ENCODE measurements around the gene PPME1.

Gene PPME1

DNA sequence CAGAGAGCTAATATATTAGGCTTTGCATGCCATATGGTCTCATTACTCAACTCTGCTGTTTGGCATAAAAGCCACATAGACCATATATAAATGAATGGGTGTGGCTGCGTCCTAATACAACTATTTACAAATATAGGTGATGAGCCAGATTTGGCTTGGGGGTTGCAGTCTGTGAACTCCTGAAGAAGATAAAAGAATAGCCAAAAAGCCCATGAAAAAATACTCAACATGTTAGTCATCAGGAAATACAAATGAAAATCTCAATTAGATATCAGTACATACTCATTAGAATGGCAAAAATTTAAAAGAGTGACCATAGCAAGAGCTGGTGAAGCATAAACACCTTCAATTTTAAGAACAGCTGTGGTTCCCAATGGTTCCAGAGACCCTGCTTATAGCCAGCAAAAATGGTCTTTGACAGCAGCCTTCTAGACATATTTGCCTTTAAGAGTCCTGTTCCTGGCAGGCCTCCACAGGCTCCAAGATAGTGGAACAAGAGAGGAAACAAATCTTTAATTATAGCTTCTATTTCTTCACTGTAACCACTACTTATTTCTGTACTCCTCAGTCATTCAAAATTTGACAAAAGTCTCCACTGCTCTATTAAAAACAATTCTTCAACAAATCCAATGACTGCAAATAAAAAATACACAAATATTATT lies 16.3 kb upstream of the PPME1 start:
- ChIA-PET CTCF (interaction anchor here (1.0 to 1.2 kb wide), 2 partner anchors 8 to 15 kb away, joined by 3 read pairs; no protein-coding TSS in a partner anchor), POLR2A (no interaction called here)
- TF ChIP-seq, protein P1, sequence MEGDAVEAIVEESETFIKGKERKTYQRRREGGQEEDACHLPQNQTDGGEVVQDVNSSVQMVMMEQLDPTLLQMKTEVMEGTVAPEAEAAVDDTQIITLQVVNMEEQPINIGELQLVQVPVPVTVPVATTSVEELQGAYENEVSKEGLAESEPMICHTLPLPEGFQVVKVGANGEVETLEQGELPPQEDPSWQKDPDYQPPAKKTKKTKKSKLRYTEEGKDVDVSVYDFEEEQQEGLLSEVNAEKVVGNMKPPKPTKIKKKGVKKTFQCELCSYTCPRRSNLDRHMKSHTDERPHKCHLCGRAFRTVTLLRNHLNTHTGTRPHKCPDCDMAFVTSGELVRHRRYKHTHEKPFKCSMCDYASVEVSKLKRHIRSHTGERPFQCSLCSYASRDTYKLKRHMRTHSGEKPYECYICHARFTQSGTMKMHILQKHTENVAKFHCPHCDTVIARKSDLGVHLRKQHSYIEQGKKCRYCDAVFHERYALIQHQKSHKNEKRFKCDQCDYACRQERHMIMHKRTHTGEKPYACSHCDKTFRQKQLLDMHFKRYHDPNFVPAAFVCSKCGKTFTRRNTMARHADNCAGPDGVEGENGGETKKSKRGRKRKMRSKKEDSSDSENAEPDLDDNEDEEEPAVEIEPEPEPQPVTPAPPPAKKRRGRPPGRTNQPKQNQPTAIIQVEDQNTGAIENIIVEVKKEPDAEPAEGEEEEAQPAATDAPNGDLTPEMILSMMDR (IDR thresholded peaks at IDR 0.05; ENCODE audit: insufficient read depth, low read length, missing control alignments), result no peak
- no peak overlapping the region for H3K4me3 ChIP-seq (ENCODE audit: low read depth, low read length)
- DNase-seq (ENCODE audit: low read depth, low spot score), result no peak

GRCh38 chr11:74157169-74157568 lies 13.9 kb upstream of the PPME1 start:
- TF ChIP-seq, protein P1 (IDR thresholded peaks at IDR 0.05; ENCODE audit: insufficient read depth, low read length, missing control alignments), result no peak
- DNase-seq (ENCODE audit: low read depth, low spot score), result no peak
- no peak overlapping the region for H3K4me3 ChIP-seq (ENCODE audit: low read depth, low read length)
- POLR2A ChIA-PET, result no interaction called here
- CTCF ChIA-PET, result interaction anchor here (1.5 kb wide), 1 partner anchor 118 kb away, joined by 4 read pairs; no protein-coding TSS in a partner anchor

- TF ChIP-seq, protein P1 (IDR thresholded peaks at IDR 0.05; ENCODE audit: insufficient read depth, low read length, missing control alignments), result no peak
- no peak overlapping the region for H3K4me3 ChIP-seq (ENCODE audit: low read depth, low read length)
- DNase-seq (ENCODE audit: low read depth, low spot score), result no peak
- ChIA-PET CTCF (interaction anchor here (1.2 kb wide), 1 partner anchor 24 kb away, joined by 4 read pairs; no protein-coding TSS in a partner anchor), POLR2A (no interaction called here)
Observed at GRCh38 chr11:74159642-74160041, 11.4 kb upstream of the PPME1 start.

GRCh38 chr11:74162681-74163467 lies 8.2 kb upstream of the PPME1 start:
- ChIA-PET POLR2A (interaction anchor here (1.9 kb wide), 1 partner anchor 8 kb away, joined by 7 read pairs; the partner anchor contains the start of genes C2CD3 and PPME1), CTCF (interaction anchor here (0.5 kb wide), 1 partner anchor 14 kb away, joined by 3 read pairs; no protein-coding TSS in a partner anchor)
- TF ChIP-seq, protein P1 (IDR thresholded peaks at IDR 0.05; ENCODE audit: insufficient read depth, low read length, missing control alignments), result no peak
- H3K4me3 ChIP-seq (ENCODE audit: low read depth, low read length), result no peak overlapping the region
- DNase-seq (ENCODE audit: low read depth, low spot score), result no peak

GRCh38 chr11:74168838-74169237 lies 2.3 kb upstream of the PPME1 start:
- TF ChIP-seq, protein P1 (IDR thresholded peaks at IDR 0.05; ENCODE audit: insufficient read depth, low read length, missing control alignments), result no peak
- ChIA-PET CTCF (no interaction called here), POLR2A (no interaction called here)
- H3K4me3 ChIP-seq (ENCODE audit: low read depth, low read length), result no peak overlapping the region
- DNase-seq (ENCODE audit: low read depth, low spot score), result no peak

All from AG04449 (cell line).